Testis (tissue), 3 donors: ENCODE results near the gene FARP1. TPM values are rescaled to one million over a fixed set of nuclear protein-coding genes. Genes with fewer than 3 reads are reported as not detected.

Experiments
- DNase-seq: peaks from one replicate; pipeline ENCODE4 v3.0.0-alpha.2; 2019
- H3K27ac ChIP-seq, 2 donors: fragments of 200-600 bp; sonication (generic); one replicate each; pipeline ENCODE4 v1.5.1; 2019
- H3K27me3 ChIP-seq: fragments of 200-600 bp; sonication (generic); one replicate; pipeline ENCODE4 v1.5.1; 2019
- H3K36me3 ChIP-seq: fragments of 200-600 bp; sonication (generic); one replicate; pipeline ENCODE4 v1.5.1; 2017; ENCODE audit warnings: low read depth; ENCODE audit errors: missing control alignments
- H3K4me1 ChIP-seq: fragments of 200-600 bp; sonication (generic); one replicate; pipeline ENCODE4 v1.5.1; 2019
- H3K4me3 ChIP-seq, 2 donors: fragments of 200-600 bp; sonication (generic); one replicate each; pipeline ENCODE4 v1.5.1; 2017 to 2019
- H3K9me3 ChIP-seq: fragments of 200-600 bp; sonication (generic); one replicate; pipeline ENCODE4 v1.5.1; 2017
- CTCF ChIP-seq, 3 experiments: fragments of 450-650 bp in 2 of 3; fragments of 200-600 bp in 1 of 3; sonication (generic) in 1 of 3; IDR thresholded peaks; one replicate each; pipeline ENCODE4 v1.5.1; 2016 to 2019; ENCODE audit warnings: antibody characterized with exemption in 3 of 3, mild to moderate bottlenecking in 2 of 3, moderate library complexity in 1 of 3
- POLR2A ChIP-seq: fragments of 450-650 bp; IDR thresholded peaks from one replicate; pipeline ENCODE4 v1.6.1; 2017; ENCODE audit warnings: antibody characterized with exemption, mild to moderate bottlenecking, moderate library complexity
- WGBS, 2 donors: methylation state at CpG; one replicate each; pipeline ENCODE4 v1.1.5; 2018; 5-methylcytosine and 5-hydroxymethylcytosine counted together
- intact Hi-C: fragments of 100-400 bp; cut with DNase I; formaldehyde crosslinking; loops from one replicate; pipeline ENCODE4 v1.15.1; 2023; ENCODE audit warnings: low total_unique reads
- polyA plus RNA-seq: library from polyadenylated mRNA; stranded (reverse); fragments of 350-450 nt; fragmentation: Illumina TruSeq; extraction: RNeasy Lipid Tissue Mini Kit (QIAGEN cat#74804); gene quantifications from one replicate; pipeline ENCODE4 v1.2.3, GENCODE V29; 2014; ENCODE audit warnings: low read depth, low replicate concordance; ENCODE audit not compliant: insufficient read depth
- total RNA-seq, 2 donors: library from RNA; depleted of rRNA; stranded (reverse); fragments of >200 nt; gene quantifications; one replicate each; pipeline ENCODE4 v1.2.3, GENCODE V29; 2016

The FARP1 gene
- total and polyA plus RNA-seq, 3 donors from 2014 or later: 54.0 to 130 (median 69.1) TPM

- Histone ChIP-seq H3K27ac (no peak overlapping the region), H3K36me3 (no peaks in the 10 kb centered on the region), H3K4me3 (no peak overlapping the region), H3K9me3 (no peaks in the 10 kb centered on the region), H3K4me1 (peaks cover 16% of the 10 kb centered on the region), H3K27me3 (no peaks in the 10 kb centered on the region)
- 70 to 76% methylated on average over 7 of the region's 7 CpGs for WGBS, 2 donors
- intact Hi-C loops: no loop called here
- TF ChIP-seq POLR2A (no peak), CTCF (IDR thresholded peaks at IDR 0.05) (no peak)
- no peak for DNase-seq
Measured at GRCh38 chr13:98216711-98217285, 73.9 kb downstream of the FARP1 start.

DNA sequence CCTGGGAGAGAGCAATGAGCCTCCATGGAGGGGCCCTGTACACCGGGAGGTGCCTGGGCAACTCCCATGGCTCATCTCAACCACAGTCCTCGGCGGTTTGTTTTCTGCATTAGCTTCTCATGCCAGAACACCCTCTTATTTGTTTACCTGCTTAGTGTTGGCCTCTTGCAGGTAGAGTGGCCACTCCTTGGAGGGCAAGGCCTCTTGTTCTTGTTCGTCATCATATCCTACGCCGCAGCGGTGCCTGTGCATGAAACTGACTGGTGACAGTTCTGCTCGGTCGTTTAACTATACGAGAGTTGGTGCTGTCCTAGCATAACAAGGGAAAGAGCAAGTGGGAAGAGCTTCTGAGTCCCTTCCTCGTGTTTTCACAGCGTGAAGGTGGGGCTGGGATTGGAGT, 74.7 kb downstream of the FARP1 start:
- DNase-seq: no peak
- no peak overlapping the region for H3K4me3 ChIP-seq
- H3K9me3 ChIP-seq: no peaks in the 10 kb centered on the region
- 94 to 97% methylated on average over 11 to 12 of the region's 12 CpGs for WGBS, 2 donors
- H3K36me3 ChIP-seq: no peaks in the 10 kb centered on the region
- H3K4me1 ChIP-seq: peaks cover 16% of the 10 kb centered on the region
- TF ChIP-seq CTCF (IDR thresholded peaks at IDR 0.05) (no peak), POLR2A (no peak)
- intact Hi-C loops: no loop called here
- no peak overlapping the region for H3K27ac ChIP-seq
- no peaks in the 10 kb centered on the region for H3K27me3 ChIP-seq

DNA sequence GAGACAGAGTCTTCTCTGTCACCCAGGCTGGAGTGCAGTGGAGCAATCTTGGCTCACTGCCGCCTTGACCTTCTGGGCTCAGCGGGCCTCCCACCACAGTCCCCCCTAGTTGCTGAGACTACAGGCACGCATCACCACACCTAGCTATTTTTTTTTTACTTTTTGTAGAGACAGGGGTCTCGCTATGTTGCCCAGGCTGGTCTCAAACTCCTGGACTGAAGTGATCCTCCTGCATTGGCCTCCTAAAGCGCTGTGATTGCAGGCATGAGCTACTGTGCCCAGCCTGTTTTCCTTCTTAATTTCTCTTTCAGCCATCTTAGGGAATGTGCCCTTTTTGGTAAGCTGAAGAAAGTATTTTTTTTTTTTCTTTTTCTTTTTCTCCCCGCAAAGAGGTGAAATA, 76.8 kb downstream of the FARP1 start:
- TF ChIP-seq CTCF (IDR thresholded peaks at IDR 0.05) (no peak), POLR2A (no peak)
- DNase-seq: no peak
- Histone ChIP-seq H3K9me3 (no peaks in the 10 kb centered on the region), H3K27ac (no peak overlapping the region), H3K4me1 (peaks cover 12% of the 10 kb centered on the region), H3K36me3 (no peaks in the 10 kb centered on the region), H3K27me3 (no peaks in the 10 kb centered on the region), H3K4me3 (no peak overlapping the region)
- 86 to 89% methylated on average over 6 of the region's 6 CpGs for WGBS, 2 donors
- intact Hi-C loops: no loop called here

- DNase-seq: no peak
- Histone ChIP-seq H3K27me3 (no peaks in the 10 kb centered on the region), H3K4me3 (no peak overlapping the region), H3K9me3 (no peaks in the 10 kb centered on the region), H3K36me3 (no peaks in the 10 kb centered on the region), H3K4me1 (peaks cover 12% of the 10 kb centered on the region), H3K27ac (no peak overlapping the region)
- intact Hi-C loops: no loop called here
- 28 to 46% methylated on average over 4 of the region's 4 CpGs for WGBS, 2 donors
- no peak for TF ChIP-seq POLR2A
- TF ChIP-seq CTCF (IDR thresholded peaks at IDR 0.05): no peak
Measured at GRCh38 chr13:98220271-98220791, 77.4 kb downstream of the FARP1 start.

GRCh38 chr13:98221234-98221633, 78.3 kb downstream of the FARP1 start:
- WGBS, 2 donors: 66 to 68% methylated on average over 6 of the region's 6 CpGs
- Histone ChIP-seq H3K4me1 (peaks cover 12% of the 10 kb centered on the region), H3K27me3 (no peaks in the 10 kb centered on the region), H3K27ac (no peak overlapping the region), H3K36me3 (no peaks in the 10 kb centered on the region), H3K9me3 (no peaks in the 10 kb centered on the region), H3K4me3 (no peak overlapping the region)
- intact Hi-C loops: no loop called here
- no peak for TF ChIP-seq CTCF (IDR thresholded peaks at IDR 0.05)
- no peak for TF ChIP-seq POLR2A
- DNase-seq: no peak
